22Rv1 (cell line): ENCODE measurements around the gene NELL2.

Experiments used
- ZFX ChIP-seq: fragments of 450-650 bp; IDR thresholded peaks from 2 replicates; pipeline ENCODE4 v1.6.1; 2017; ENCODE audit warnings: antibody characterized with exemption, borderline replicate concordance
- TF ChIP-seq, protein P1 (sequence below): fragments of 450-650 bp; IDR thresholded peaks from 2 replicates; pipeline ENCODE4 v1.5.1; 2017; ENCODE audit warnings: mild to moderate bottlenecking

DNA sequence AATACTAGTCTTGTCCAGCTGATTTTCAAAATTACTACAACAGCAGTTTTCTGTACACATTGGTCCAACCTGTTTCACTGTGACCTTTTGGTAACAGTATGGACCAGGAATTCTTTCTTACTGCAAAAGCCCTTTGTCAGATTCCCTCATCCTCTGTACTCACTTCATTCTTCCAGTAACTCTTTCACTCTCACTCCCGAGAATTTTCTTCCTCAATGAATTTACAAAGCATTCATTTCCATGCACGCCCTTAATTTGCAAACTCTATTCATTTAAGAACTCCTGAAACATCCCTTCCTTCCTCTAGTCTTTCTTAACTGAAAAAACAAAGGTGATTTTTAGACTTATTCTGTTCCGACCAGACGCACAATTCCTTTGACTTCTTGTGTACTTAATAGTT is 238.2 kb downstream of the NELL2 start:
- TF ChIP-seq, protein P1, sequence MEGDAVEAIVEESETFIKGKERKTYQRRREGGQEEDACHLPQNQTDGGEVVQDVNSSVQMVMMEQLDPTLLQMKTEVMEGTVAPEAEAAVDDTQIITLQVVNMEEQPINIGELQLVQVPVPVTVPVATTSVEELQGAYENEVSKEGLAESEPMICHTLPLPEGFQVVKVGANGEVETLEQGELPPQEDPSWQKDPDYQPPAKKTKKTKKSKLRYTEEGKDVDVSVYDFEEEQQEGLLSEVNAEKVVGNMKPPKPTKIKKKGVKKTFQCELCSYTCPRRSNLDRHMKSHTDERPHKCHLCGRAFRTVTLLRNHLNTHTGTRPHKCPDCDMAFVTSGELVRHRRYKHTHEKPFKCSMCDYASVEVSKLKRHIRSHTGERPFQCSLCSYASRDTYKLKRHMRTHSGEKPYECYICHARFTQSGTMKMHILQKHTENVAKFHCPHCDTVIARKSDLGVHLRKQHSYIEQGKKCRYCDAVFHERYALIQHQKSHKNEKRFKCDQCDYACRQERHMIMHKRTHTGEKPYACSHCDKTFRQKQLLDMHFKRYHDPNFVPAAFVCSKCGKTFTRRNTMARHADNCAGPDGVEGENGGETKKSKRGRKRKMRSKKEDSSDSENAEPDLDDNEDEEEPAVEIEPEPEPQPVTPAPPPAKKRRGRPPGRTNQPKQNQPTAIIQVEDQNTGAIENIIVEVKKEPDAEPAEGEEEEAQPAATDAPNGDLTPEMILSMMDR = no peak
- TF ChIP-seq ZFX = no peak
